HG02798 (cell line): Measurements from ENCODE around the gene HYDIN.

Experiments used
- ATAC-seq: cut with Tn5 transposase; IDR thresholded peaks from one replicate; pipeline ENCODE4 v1.9.1; 2021; ENCODE audit warnings: mild to moderate bottlenecking; ENCODE audit not compliant: unreplicated experiment, poor library complexity

HYDIN gene

GRCh38 chr16:71230122-71230845, at the start of gene HYDIN:
Gene HYDIN (minus strand): TSS chr16:71230722. CDS start chr16:71186895, 43,827 bp downstream.
- ATAC-seq, result no peak

- no peak for ATAC-seq
Measured at GRCh38 chr16:71276589-71277334, 46.2 kb upstream of the HYDIN start.

- ATAC-seq, result no peak
Measured at GRCh38 chr16:71273384-71273783, 42.9 kb upstream of the HYDIN start.

GRCh38 chr16:71264299-71264698, 33.8 kb upstream of the HYDIN start:
- no peak for ATAC-seq

GRCh38 chr16:71263582-71263981, 33.1 kb upstream of the HYDIN start:
- no peak for ATAC-seq

- ATAC-seq, result no peak
Measured at GRCh38 chr16:71262391-71262790, 31.9 kb upstream of the HYDIN start.

- ATAC-seq, result no peak
Measured at GRCh38 chr16:71260995-71261394, 30.5 kb upstream of the HYDIN start.

- no peak for ATAC-seq
Measured at GRCh38 chr16:71259086-71259485, 28.6 kb upstream of the HYDIN start.

- no peak for ATAC-seq
Measured at GRCh38 chr16:71258372-71258771, 27.9 kb upstream of the HYDIN start.

GRCh38 chr16:71257768-71258167, 27.2 kb upstream of the HYDIN start:
- no peak for ATAC-seq

GRCh38 chr16:71255721-71256120, 25.2 kb upstream of the HYDIN start:
- ATAC-seq, result no peak

- ATAC-seq, result no peak
Measured at GRCh38 chr16:71254832-71255525, 24.5 kb upstream of the HYDIN start.

GRCh38 chr16:71250461-71251235, 20.1 kb upstream of the HYDIN start:
- no peak for ATAC-seq

GRCh38 chr16:71249399-71249798, 18.9 kb upstream of the HYDIN start:
- ATAC-seq, result no peak

GRCh38 chr16:71247478-71247877, 17.0 kb upstream of the HYDIN start:
- no peak for ATAC-seq

- ATAC-seq, result no peak
Measured at GRCh38 chr16:71246309-71246708, 15.8 kb upstream of the HYDIN start.

- no peak for ATAC-seq
Measured at GRCh38 chr16:71244521-71244920, 14.0 kb upstream of the HYDIN start.

- ATAC-seq, result no peak
Measured at GRCh38 chr16:71242601-71243000, 12.1 kb upstream of the HYDIN start.

- no peak for ATAC-seq
Measured at GRCh38 chr16:71242036-71242435, 11.5 kb upstream of the HYDIN start.

GRCh38 chr16:71229344-71229743, 1.2 kb downstream of the HYDIN start:
- ATAC-seq, result no peak
